ENCODE measurements around the gene ERCC1.

Gene ERCC1

GRCh38 chr19:45382426-45382825 is 41.3 kb downstream of the ERCC1 start:
- no peak overlapping the region for H3K9ac ChIP-seq (ENCODE audit: insufficient read length)
- TF ChIP-seq FOXP2 (optimal IDR thresholded peaks at IDR 0.05; ENCODE audit: control extremely low read depth, extremely low read length, insufficient read depth) (no peak), POLR2AphosphoS5 (IDR thresholded peaks at IDR 0.05; ENCODE audit: borderline replicate concordance, low read depth, low read length) (no peak), EZH2 (IDR thresholded peaks at IDR 0.05) (no peak)
- no peak overlapping the region for H3K4me3 ChIP-seq
- H3K27ac ChIP-seq: no peak overlapping the region
- no peaks in the 10 kb centered on the region for H3K36me3 ChIP-seq (ENCODE audit: insufficient read depth, low read length)
- no peak for DNase-seq (ENCODE audit: low read depth, low spot score)
- H3K9me3 ChIP-seq (ENCODE audit: low read depth, low read length): no peaks in the 10 kb centered on the region

- no peak for DNase-seq (ENCODE audit: low read depth, low spot score)
- no peak overlapping the region for H3K9ac ChIP-seq (ENCODE audit: insufficient read length)
- no peaks in the 10 kb centered on the region for H3K36me3 ChIP-seq (ENCODE audit: insufficient read depth, low read length)
- H3K9me3 ChIP-seq (ENCODE audit: low read depth, low read length): no peaks in the 10 kb centered on the region
- TF ChIP-seq EZH2 (IDR thresholded peaks at IDR 0.05) (no peak), FOXP2 (optimal IDR thresholded peaks at IDR 0.05; ENCODE audit: control extremely low read depth, extremely low read length, insufficient read depth) (no peak), POLR2AphosphoS5 (IDR thresholded peaks at IDR 0.05; ENCODE audit: borderline replicate concordance, low read depth, low read length) (no peak)
- no peak overlapping the region for H3K27ac ChIP-seq
- no peak overlapping the region for H3K4me3 ChIP-seq
These were observed 43.6 kb downstream of the ERCC1 start for GRCh38 chr19:45380107-45380506.

- peak; percentile 28 for DNase-seq (ENCODE audit: low read depth, low spot score)
- no peak overlapping the region for H3K4me3 ChIP-seq
- TF ChIP-seq EZH2 (IDR thresholded peaks at IDR 0.05) (no peak), POLR2AphosphoS5 (IDR thresholded peaks at IDR 0.05; ENCODE audit: borderline replicate concordance, low read depth, low read length) (no peak), FOXP2 (optimal IDR thresholded peaks at IDR 0.05; ENCODE audit: control extremely low read depth, extremely low read length, insufficient read depth) (no peak)
- no peak overlapping the region for H3K9ac ChIP-seq (ENCODE audit: insufficient read length)
- H3K36me3 ChIP-seq (ENCODE audit: insufficient read depth, low read length): no peaks in the 10 kb centered on the region
- no peaks in the 10 kb centered on the region for H3K9me3 ChIP-seq (ENCODE audit: low read depth, low read length)
- peak overlapping the region; percentile 81 for H3K27ac ChIP-seq
These were observed 47.5 kb downstream of the ERCC1 start for GRCh38 chr19:45376045-45376724.

- TF ChIP-seq POLR2AphosphoS5 (IDR thresholded peaks at IDR 0.05; ENCODE audit: borderline replicate concordance, low read depth, low read length): peak; percentile 55; the same call in 1 of the 2 replicates
- TF ChIP-seq EZH2 (IDR thresholded peaks at IDR 0.05): no peak
- H3K36me3 ChIP-seq (ENCODE audit: insufficient read depth, low read length): no peaks in the 10 kb centered on the region; the same call in 1 of the 2 replicates
- no peaks in the 10 kb centered on the region for H3K9me3 ChIP-seq (ENCODE audit: low read depth, low read length)
- peak; percentile 91 for DNase-seq (ENCODE audit: low read depth, low spot score)
- H3K9ac ChIP-seq (ENCODE audit: insufficient read length): peak within 1 kb of the TSS; percentile 78
- peak within 1 kb of the TSS; percentile 86 for H3K4me3 ChIP-seq
- peak within 1 kb of the TSS; percentile 85 for H3K27ac ChIP-seq
These were observed 53.1 kb downstream of the ERCC1 start, which contains the start of gene ERCC2 for GRCh38 chr19:45370410-45371204. TSS of gene ERCC2 (minus strand) at chr19:45370573. CDS start at chr19:45370540, 33 bp downstream.

- no peak overlapping the region for H3K27ac ChIP-seq
- no peak overlapping the region for H3K9ac ChIP-seq (ENCODE audit: insufficient read length)
- DNase-seq (ENCODE audit: low read depth, low spot score): no peak
- no peaks in the 10 kb centered on the region; the same call in 1 of the 2 replicates for H3K36me3 ChIP-seq (ENCODE audit: insufficient read depth, low read length)
- no peak for TF ChIP-seq FOXP2 (optimal IDR thresholded peaks at IDR 0.05; ENCODE audit: control extremely low read depth, extremely low read length, insufficient read depth)
- no peak for TF ChIP-seq EZH2 (IDR thresholded peaks at IDR 0.05)
- TF ChIP-seq POLR2AphosphoS5 (IDR thresholded peaks at IDR 0.05; ENCODE audit: borderline replicate concordance, low read depth, low read length): no peak
- no peak overlapping the region for H3K4me3 ChIP-seq
- H3K9me3 ChIP-seq (ENCODE audit: low read depth, low read length): no peaks in the 10 kb centered on the region
These were observed 54.9 kb downstream of the ERCC1 start for GRCh38 chr19:45368737-45369340.

- no peak for TF ChIP-seq FOXP2 (optimal IDR thresholded peaks at IDR 0.05; ENCODE audit: control extremely low read depth, extremely low read length, insufficient read depth)
- TF ChIP-seq POLR2AphosphoS5 (IDR thresholded peaks at IDR 0.05; ENCODE audit: borderline replicate concordance, low read depth, low read length): no peak
- no peak for TF ChIP-seq EZH2 (IDR thresholded peaks at IDR 0.05)
- no peaks in the 10 kb centered on the region for H3K9me3 ChIP-seq (ENCODE audit: low read depth, low read length)
- H3K27ac ChIP-seq: no peak overlapping the region
- no peak for DNase-seq (ENCODE audit: low read depth, low spot score)
- H3K9ac ChIP-seq (ENCODE audit: insufficient read length): no peak overlapping the region
- no peak overlapping the region for H3K4me3 ChIP-seq
- no peaks in the 10 kb centered on the region; the same call in 1 of the 2 replicates for H3K36me3 ChIP-seq (ENCODE audit: insufficient read depth, low read length)
These were observed 55.6 kb downstream of the ERCC1 start for GRCh38 chr19:45368127-45368526.

- Histone ChIP-seq H3K36me3 (ENCODE audit: insufficient read depth, low read length) (peaks cover 3% of the 10 kb centered on the region; the same call in 1 of the 2 replicates), H3K4me3 (no peak overlapping the region)
- no peak for DNase-seq (ENCODE audit: low read depth, low spot score)
These were observed 59.0 kb downstream of the ERCC1 start for GRCh38 chr19:45364696-45365095.

GRCh38 chr19:45363861-45364459 is 59.8 kb downstream of the ERCC1 start:
- Histone ChIP-seq H3K9ac (ENCODE audit: insufficient read length) (no peak overlapping the region), H3K36me3 (ENCODE audit: insufficient read depth, low read length) (peaks cover 3% of the 10 kb centered on the region; the same call in 1 of the 2 replicates)
- no peak for TF ChIP-seq POLR2AphosphoS5 (IDR thresholded peaks at IDR 0.05; ENCODE audit: borderline replicate concordance, low read depth, low read length)
- TF ChIP-seq FOXP2 (optimal IDR thresholded peaks at IDR 0.05; ENCODE audit: control extremely low read depth, extremely low read length, insufficient read depth): no peak
- TF ChIP-seq EZH2 (IDR thresholded peaks at IDR 0.05): no peak

More at GRCh38 chr19:45364696-45365095, 59.0 kb downstream of the ERCC1 start:
- Histone ChIP-seq H3K27ac (no peak overlapping the region), H3K9me3 (ENCODE audit: low read depth, low read length) (no peaks in the 10 kb centered on the region), H3K9ac (ENCODE audit: insufficient read length) (no peak overlapping the region)
- TF ChIP-seq FOXP2 (optimal IDR thresholded peaks at IDR 0.05; ENCODE audit: control extremely low read depth, extremely low read length, insufficient read depth) (no peak), POLR2AphosphoS5 (IDR thresholded peaks at IDR 0.05; ENCODE audit: borderline replicate concordance, low read depth, low read length) (no peak), EZH2 (IDR thresholded peaks at IDR 0.05) (no peak)

More at GRCh38 chr19:45363861-45364459, 59.8 kb downstream of the ERCC1 start:
- H3K4me3 ChIP-seq: no peak overlapping the region
- no peak for DNase-seq (ENCODE audit: low read depth, low spot score)
- H3K27ac ChIP-seq: no peak overlapping the region
- H3K9me3 ChIP-seq (ENCODE audit: low read depth, low read length): no peaks in the 10 kb centered on the region

All from SK-N-MC (cell line).